Stimulated activated CD4-positive, alpha-beta T cell treated with anti-CD3 and anti-CD28 coated beads, Interleukin-12 subunit alpha, Interleukin-12 subunit beta, amount 100 ng/mL, for 48 hours (primary cell): ENCODE results near the gene NAA80.
A peak's percentile ranks its signal among the peaks of the same experiment; 100 is the strongest.
"Not testable (repeated sequence)": the region's sequence is repeated elsewhere in the genome, so short reads cannot be mapped to it uniquely, and the experiment has no call there.

Experiments
- DNase-seq, 3 donors: peaks; one replicate each; pipeline ENCODE4 v3.0.0-alpha.2; 2020; ENCODE audit warnings: low read depth in 2 of 3, low spot score in 1 of 3

The NAA80 gene

DNA sequence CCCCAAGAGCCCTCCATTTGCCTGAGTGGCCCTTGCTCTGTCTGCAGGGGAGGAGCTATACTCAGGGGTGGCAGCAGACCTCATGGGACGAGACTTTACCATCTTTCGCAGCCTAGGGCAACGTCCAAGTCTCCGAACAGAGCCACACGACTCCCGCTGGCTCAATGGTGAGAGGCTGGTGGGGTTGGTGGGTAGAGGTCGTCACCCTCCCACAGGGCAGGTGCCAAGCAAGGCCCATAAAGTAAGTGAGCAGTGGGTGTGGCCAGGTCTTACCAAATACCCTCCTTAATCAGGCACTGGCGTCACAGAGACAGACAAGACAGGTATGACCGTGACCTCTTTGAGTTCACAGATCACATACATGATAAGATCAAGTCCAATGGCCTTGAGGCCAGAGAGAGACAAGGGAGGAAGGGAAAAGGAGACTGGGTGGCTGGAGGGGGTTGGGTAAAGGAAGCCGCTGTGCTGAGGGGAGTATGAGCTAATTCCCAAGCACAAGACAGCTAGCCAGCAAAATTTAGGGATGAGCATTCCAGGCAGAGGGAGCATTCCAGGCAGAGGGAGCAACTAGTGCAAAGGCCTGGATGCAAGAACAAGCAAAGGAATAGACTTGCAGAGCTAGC lies 27.8 kb downstream of the NAA80 start:
- DNase-seq, result no peak

DNA sequence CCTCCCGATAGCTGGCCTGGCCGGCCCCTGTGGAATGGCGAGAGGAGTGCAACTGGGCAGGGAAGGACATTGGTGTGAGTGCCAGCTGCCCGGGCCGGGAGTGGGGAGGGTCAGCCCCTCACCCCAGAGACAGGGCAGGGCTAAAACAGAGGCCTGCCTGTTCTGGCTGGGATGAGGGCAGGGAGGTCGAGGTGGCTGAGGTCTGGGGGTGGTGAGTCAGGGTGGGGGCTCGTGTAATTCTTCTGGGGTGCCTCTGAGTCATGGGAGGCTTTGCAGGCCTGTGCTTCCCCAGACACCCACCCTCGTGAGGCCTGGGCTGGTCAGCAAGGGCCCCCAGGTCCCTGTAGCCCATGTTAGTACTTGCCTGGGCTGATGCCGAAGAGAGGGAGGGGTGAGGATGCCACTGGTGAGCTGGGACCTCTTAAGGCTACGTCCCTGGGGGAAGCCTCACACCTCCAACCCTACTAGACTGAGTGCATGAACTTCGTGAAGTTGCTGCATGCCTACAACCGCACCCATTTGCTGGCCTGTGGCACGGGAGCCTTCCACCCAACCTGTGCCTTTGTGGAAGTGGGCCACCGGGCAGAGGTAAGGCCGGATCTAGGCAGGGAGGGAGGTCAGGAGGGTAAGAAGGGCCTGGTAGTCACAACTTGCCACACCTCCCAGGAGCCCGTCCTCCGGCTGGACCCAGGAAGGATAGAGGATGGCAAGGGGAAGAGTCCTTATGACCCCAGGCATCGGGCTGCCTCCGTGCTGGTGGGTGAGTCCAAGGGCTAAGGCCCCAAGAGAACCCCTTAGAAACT lies 28.6 kb downstream of the NAA80 start:
- DNase-seq, result no peak

DNA sequence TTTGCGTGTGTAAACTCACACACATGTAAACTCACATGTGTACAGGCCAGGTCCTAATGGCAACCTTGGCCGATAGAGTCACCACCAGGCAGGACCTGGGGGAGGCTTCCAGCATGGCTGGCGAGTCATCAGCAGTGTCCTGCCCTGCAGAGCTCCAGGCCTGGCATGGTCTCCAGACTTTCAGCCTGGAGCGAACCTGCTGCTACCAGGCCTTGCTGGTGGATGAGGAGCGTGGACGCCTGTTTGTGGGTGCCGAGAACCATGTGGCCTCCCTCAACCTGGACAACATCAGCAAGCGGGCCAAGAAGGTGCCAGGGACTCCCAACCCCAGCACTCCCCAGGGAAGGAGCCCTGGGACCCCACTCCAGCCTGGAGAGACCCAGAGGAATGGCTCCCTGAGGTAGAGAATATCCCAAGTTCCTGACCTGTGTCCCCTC lies 29.2 kb downstream of the NAA80 start:
- DNase-seq, result no peak

DNA sequence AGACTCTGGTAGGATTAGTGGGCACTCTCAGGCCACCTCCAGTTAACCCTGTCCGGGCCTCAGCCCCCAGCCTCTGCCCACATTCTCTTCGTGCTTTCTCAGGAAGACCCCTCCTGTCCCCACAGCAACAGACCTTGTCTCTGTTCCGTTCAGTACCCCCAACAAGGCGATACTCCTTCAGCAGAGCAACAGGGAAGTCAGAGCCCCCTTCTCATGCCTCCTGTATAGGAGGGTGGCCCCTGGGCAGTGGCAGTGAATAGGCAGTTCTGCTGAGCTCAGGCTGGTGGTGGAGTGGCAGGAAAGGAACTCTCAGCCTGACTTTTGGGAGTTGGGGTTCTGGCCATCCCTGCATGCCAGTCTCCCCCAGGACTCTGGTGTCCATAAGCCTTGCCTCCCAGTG lies 29.7 kb downstream of the NAA80 start:
- no peak for DNase-seq

DNA sequence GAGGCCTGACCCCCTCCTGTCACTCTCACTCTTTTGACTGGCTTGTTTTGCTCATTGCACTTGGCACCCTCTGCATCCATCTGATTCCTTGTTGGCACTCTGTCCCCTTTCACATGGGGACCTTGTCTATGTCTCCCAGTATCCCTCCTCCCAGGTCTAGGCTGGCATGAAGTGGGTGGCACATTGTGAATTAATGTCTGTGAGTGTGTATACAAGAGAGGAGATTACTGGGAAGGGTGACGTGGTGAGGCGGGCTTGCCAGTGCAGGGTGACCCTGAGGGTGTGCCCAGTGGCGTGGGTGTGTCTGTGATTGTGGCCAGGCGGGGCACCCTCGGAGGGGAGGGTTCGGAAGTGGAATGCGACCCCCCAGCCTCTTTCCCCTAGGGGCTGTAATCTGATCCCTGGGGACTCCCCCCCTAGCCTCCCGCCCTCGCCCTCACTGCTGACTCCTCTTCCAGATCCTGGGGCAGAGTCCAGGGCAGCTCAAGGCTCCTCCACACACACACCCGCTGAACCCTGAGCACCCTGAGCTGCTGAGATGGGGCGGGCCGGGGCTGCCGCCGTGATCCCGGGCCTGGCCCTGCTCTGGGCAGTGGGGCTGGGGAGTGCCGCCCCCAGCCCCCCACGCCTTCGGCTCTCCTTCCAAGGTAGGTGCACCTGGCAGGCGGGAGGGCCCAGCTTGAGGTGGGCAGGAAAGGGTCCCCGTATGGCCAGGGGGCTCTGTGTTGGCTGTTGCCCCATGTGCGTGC lies 30.3 kb downstream of the NAA80 start, which contains the start of gene SEMA3B:
TSS of gene SEMA3B (plus strand) at position 445 of the 749 bp plus-strand sequence. CDS start at position 539, 94 bp downstream.
- no peak for DNase-seq

DNA sequence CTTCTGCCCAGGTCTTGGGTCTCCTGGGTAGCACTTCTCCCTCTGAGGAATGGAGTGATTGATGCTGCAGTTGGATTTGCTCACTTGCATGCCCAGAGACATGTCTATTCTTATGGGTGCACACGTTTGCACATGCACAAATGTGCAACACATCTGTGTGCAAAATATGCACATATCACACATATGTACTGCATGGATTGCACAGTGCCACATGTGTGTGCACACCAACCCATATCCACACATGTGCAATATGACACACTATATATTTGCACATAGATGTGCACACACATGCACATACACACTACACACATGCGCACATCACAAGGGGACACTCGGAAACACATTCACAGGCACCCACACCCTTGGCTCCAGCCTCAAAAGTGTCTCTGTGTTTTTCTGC lies 30.9 kb downstream of the NAA80 start:
- no peak for DNase-seq

DNA sequence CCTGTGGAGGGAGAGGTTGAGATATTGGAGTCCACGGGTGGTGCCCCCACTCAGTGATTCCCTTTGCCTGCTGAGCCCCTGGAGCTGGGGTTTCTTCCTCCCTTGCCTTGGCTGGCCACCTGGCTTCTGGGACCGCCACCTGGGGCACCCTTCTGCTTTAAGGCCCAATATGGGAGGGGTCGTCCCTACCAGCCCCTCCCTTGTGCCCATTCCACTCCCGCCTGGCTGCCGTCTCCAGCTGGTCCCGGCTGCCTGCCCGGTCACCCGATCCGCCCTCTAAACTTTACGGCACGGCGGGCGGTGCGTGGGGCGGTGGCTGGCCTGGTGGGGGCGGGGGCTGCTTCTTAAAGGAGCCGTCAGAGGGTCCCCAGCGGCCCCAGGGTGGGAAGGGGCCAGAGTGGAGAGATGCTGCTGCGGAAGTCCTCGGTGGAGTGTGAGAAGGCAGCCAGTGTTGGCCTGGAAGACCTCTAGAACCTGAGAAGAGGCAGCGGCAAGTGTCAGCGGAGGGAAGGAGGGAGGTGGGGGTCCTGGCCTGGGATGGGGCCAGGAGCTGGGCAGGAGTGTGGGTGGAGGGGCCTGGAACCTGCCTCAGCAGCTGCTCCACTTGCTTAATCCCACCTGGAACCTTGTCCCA lies 31.8 kb downstream of the NAA80 start:
- DNase-seq, result no peak

DNA sequence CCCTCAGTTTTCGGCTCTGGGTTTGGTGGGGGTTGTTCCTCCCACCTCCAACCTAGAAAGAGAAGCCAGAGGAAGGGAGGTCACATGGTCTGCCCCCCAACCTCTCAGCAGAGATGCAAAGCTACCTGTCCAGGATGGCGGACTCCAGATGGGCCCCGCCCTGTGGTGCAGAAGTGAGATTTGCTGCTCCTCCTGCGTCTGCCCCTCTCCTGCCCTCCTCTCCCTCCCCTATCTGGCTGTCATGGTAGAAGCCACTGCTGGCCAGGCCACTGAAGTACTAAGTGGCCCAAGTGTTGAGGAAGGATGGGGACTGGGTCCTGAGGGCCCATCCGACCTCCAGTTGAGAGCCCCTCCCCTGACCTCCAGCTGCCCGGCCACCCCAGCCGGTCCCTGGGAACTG lies 32.4 kb downstream of the NAA80 start:
- DNase-seq, result no peak

DNA sequence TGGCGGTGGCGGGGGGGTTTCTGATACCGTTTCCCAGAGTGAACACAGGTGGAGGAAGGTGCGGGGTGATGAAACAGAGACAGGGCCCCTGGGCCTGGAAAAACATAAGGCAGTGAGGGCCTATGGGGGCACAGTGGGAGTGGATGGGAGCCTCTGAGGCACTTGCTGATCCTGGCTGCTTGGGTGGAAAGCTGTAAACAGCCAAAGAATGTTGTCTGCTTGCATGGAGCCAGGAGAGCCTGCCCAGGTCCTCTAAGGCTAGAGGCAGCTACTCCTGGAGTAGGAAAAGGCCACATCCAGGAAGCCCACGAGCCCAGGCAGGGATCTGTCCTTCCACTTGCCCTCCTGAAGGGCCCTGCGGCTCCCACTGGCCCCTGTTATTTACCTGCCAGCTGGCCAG lies 33.2 kb downstream of the NAA80 start:
- no peak for DNase-seq

DNA sequence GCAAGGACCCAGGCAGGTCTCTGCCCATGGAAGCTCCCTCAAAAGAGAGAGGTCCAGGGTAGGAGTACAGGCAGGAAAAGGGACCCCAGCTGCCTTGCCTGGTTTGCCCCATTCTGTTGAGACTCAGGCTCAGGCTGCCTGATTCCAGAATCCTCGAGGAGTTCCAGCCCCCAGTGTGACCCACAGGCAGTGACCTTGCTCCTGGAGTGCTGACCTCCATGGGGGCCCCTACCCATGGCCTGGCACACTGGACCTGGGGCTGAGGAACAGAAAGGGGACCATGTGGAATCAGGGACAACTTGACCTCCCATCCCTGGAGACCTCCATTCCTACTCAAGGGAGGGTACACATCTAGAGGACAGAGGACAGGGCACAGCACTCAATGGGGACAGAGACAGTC lies 33.6 kb downstream of the NAA80 start:
- DNase-seq, result no peak

DNA sequence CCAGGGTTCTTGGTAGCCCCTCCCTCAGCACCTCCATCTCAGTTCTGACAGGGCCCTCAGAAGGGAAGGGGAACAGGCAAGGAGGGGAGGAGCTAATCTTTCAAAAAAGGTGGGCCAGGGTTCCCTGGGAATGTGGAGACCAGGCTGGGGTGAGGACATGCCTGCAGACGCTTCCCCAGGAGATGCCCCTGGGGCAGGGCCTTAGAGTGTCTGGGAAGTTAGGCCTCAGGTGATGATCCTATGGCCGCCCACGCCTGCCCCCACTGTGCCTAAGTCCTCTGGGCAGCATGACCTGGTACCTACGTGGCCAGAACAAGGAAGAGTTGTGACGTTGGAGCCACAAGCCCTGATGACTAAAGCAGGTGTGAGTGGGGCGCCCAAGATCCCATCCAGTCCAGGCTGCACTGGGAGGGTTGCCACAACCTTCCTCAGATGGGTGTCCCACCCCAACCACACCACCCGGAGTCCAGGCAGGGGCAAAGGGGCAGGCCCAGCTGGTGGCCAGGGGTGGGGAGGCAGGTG lies 34.2 kb downstream of the NAA80 start:
- no peak for DNase-seq

DNA sequence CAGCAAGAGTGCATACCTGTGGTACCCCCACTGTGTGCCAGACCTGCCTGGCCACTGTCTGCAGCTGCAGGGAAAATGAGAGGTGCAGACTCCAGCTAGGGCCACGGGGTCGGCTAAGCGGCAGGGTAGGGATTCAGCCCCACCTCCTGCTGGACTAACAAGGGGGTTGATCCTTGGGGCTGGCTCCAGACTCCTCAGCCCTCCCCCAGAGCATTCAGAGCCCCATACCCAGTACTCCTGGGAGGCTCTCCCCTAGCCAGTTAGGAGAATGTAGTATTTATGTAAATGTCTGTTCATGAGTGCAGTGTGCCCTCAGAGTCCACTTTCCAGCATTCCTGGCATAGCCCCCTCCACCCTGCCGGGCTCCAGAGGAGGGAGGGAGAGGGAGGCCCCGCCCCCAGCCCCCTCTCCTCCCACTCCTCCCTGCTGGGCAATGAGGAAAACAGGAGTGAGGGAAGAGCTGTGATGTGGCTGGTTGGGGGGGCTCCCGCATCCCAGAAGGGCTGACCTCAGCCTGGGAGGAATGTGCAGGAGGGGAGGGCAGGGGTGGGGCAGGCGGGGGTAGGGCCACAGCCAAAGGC lies 34.7 kb downstream of the NAA80 start:
- no peak for DNase-seq

DNA sequence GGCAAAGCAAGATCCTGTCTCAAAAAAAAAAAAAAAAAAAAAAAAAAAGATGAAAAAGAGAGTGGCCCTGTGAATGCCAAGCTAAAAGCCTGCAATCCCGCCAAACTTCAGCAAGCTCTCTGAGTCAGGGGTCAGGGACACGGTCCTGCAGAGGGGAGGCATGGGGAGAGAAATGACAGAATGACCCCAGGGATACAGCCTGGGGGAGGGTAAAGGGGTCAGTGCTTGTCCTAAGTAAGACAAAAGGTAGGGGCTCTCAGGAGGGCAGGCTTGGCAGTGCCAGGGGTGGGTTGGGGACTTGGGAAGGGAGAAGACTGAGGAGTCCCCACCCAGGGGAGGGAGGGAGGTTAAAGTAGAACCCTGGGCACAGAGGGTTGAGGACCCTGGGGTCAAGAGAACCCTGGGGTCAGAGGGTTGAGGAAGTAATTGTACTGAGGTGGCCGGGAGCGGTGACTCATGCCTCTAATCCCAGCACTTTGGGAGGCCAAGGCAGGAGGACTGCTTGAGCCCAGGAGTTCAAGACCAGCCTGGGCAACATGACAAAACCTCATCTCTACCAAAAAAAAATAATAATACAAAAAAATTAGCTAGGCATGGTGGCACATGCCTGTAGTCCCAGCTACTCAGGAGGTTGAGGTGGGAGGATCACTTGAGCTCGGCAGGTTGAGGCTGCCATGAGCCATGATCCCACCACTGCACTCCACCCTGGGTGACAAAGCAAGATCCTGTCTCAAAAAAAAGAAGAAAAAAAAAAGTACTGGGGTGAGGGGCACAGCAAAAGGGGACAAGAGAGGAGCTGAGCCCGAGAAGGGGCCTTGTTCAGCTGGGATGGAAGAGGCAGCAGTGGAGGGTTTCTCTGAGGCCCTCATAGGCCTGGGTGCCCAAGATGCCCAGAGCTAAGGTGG lies 35.5 kb downstream of the NAA80 start:
- DNase-seq, result no peak

DNA sequence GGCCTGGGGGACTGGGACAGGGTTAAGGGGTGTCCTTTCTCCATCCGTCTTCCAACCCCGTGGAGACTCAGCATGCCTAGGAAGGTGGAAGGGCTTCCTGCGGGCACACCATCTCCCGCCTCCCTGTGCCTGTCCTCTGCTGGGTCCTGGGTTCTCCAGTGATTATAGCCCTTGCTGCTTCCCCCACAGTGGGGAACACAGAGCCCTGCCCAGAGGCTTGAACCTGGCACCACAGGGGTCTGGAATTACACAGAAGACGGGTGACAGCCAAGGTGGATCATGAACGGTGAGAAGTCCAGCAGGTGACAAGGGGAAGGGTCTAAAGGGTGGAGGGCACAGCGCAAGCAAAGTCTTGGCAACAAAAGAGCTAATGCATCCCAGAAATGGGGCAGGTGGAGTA lies 36.4 kb downstream of the NAA80 start:
- no peak for DNase-seq

DNA sequence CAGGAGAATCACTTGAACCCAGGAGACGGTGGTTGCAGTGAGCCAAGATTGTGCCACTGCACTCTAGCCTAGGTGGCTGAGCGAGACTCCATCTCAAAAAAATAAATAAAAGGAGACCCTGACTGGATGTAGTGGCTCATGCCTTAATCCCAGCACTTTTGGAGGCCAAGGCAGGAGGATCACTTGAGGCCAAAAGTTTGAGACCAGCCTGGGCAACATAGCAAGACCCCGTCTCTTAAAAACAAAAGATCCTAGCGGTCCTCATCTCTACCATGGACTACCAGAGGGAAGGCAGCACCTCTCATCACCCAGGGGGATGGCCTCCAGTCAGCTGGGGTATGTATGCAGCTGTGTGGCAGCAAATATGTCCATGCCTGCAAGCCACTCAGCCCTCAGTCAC lies 37.0 kb downstream of the NAA80 start:
- DNase-seq, result not testable (repeated sequence)

DNA sequence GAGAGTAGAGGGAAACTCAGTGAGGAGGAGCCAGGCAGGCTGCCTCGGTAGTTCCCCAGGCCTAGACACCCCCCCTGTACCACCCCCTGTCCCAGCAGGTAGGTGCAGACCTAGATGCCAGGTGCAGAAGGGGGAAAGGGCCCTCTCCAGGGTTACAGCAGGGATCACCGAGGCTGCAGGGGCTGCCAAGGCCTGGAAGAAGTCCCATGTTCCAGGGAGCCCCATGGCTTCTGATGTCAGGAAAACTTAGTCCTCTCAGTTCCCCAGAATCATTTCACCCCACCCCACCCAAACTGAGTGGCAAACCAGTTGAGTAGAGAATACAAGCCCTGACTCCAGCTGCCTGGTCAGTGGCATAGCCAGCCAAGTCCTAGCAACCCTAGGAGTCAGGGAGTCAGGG lies 37.7 kb downstream of the NAA80 start:
- no peak for DNase-seq

DNA sequence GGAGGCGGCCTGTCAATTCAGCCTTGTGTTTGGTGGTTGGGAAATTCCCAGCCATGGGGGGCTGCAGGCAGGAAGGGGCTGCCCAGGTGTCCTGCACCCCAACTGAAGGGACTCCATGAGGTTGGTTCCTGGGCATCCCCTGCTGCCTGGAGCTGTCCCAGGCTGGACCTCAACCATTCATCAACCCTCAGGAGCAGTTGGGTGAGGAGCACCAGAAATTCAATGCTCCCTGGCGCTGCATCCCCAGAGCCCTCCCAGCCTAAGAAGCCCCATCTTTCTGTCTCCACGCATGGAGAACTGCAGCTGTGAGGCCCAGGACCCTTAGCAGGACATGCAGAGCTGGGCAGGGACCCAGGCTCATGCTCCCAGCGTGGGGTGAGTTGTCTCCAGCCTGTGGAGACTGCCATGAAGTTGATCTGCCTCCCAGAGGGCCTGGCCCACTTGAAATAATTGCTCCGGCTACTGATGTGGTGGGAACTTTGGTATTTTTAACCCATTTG lies 38.2 kb downstream of the NAA80 start:
- no peak for DNase-seq

DNA sequence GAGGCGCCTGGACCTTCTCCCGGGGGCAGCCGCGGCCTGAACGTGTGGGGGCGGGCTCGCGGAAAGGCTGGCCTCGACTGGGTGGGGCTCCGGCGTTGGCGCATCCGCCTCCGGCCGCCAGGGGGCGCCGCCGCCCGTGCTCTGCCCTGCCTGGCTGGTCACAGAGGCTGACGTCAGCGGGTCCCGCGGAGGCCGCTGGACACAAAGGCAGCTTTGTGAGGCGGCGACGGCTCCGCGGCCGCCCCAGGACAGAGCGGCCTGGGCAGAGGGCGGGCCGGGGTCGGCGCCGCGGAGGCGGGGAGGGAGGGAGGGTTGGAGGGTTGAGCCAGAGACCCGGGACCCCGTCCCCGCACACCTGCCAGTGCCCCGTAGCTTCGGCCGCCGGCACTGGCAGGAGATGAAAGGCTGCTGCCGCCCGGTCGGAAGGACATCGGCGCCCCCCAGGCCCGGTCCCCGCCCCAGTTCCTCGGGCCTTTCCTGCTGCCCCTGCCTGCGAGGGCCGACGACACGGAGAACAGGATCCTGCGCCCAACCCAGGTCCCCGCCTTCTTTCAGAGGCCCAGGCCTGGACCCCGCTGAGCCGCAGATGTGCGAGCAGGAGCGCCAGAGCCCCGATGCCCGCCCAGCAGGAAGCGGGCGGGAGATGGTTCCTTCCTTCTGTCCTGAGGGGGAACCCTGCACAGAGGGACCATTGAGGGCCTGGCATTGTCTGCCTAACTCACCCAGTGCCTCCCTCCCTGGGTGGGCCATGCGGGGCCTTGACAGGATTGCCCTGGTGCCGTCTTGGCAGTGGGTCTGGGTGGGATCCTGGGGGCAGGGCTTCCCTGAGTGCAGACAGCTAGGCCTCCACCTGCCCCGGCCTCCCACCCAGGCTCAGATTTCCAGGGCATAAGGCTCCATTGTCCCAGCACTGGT lies 38.9 kb downstream of the NAA80 start:
- DNase-seq, result peak; percentile 74 to 84 (median 74)
